ENCODE results near the gene PTPRN2. TPM values are rescaled to one million over a fixed set of nuclear protein-coding genes. Genes with fewer than 3 reads are reported as not detected.

Gene PTPRN2
- total RNA-seq, 1 experiment from 2014 or later, result not detected

DNA sequence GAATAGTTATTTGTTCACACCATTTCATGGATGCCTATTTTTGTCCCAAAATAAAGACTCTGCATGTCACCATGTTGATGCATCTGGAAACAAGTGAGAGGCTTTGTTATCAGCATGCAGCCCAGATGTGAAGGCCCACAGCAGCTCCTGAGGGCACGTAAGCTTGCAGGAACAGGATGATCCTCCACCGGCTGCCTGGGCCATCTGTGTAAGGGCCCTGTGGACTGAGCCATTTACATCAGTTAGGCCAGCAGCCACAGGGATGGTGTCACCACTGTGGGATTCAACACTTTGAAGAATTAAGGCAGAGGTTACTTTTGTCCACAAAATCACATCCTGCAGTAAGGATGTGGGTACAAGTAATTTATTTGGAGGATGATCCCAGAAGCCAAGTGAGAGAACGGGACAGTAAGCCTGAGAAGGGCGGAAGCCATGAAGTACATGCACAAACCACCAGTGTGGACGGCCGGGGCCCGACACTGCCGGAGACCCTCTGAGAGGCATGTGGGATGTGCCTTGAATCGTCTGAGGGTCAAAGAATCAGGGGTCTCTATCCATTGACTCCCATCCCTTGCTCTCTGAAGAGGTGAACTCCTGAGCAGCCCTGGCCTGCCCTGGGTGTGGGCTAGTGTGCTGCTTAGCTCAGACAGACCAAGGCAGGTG, 641.1 kb downstream of the PTPRN2 start:
- Histone ChIP-seq H3K36me3 (ENCODE audit: low read depth) (no peaks in the 10 kb centered on the region), H3K4me2 (no peak overlapping the region), H3K4me3 (no peak overlapping the region), H3K79me2 (ENCODE audit: low read depth) (no peaks in the 10 kb centered on the region), H3K27ac (no peak overlapping the region), H3K9me3 (ENCODE audit: insufficient read depth, low read depth) (0 out of 2 replicates have a peak, but pooled peaks cover 8% of the 10 kb centered on the region), H3K9me2 (ENCODE audit: insufficient read depth) (no peaks in the 10 kb centered on the region), H3K4me1 (replicated peaks; ENCODE audit: insufficient read depth) (no peaks in the 10 kb centered on the region), H4K20me1 (ENCODE audit: insufficient read depth) (no peaks in the 10 kb centered on the region), H3K27me3 (ENCODE audit: insufficient read depth, low read depth) (peaks cover 97% of the 10 kb centered on the region), H3F3A (ENCODE audit: insufficient read depth, low read depth) (no peaks in the 10 kb centered on the region), H2AFZ (no peak overlapping the region)
- intact Hi-C loops (cut with micrococcal nuclease; ENCODE audit: unreplicated experiment), result no loop called here
- ChIA-PET CTCF (no interaction called here), POLR2A (ENCODE audit: unreplicated experiment) (no interaction called here)
- TF ChIP-seq, protein P1, sequence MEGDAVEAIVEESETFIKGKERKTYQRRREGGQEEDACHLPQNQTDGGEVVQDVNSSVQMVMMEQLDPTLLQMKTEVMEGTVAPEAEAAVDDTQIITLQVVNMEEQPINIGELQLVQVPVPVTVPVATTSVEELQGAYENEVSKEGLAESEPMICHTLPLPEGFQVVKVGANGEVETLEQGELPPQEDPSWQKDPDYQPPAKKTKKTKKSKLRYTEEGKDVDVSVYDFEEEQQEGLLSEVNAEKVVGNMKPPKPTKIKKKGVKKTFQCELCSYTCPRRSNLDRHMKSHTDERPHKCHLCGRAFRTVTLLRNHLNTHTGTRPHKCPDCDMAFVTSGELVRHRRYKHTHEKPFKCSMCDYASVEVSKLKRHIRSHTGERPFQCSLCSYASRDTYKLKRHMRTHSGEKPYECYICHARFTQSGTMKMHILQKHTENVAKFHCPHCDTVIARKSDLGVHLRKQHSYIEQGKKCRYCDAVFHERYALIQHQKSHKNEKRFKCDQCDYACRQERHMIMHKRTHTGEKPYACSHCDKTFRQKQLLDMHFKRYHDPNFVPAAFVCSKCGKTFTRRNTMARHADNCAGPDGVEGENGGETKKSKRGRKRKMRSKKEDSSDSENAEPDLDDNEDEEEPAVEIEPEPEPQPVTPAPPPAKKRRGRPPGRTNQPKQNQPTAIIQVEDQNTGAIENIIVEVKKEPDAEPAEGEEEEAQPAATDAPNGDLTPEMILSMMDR (conservative IDR thresholded peaks at IDR 0.05), result no peak
- no peak for TF ChIP-seq EZH2 (IDR thresholded peaks at IDR 0.05; ENCODE audit: low read depth)
- DNase-seq, result no peak
- BruUV-seq (replicated peaks), result no TSS peak

GRCh38 chr7:157945401-157945800, 642.2 kb downstream of the PTPRN2 start:
- no peaks in the 10 kb centered on the region for H3F3A ChIP-seq (ENCODE audit: insufficient read depth, low read depth)
- H2AFZ ChIP-seq, result no peak overlapping the region
- no peak overlapping the region for H3K4me2 ChIP-seq
- H3K27ac ChIP-seq, result no peak overlapping the region
- TF ChIP-seq EZH2 (IDR thresholded peaks at IDR 0.05; ENCODE audit: low read depth), result no peak
- TF ChIP-seq, protein P1 (conservative IDR thresholded peaks at IDR 0.05), result no peak
- no peak overlapping the region for H3K4me3 ChIP-seq
- DNase-seq, result no peak
- BruUV-seq (replicated peaks), result no TSS peak
- no peaks in the 10 kb centered on the region for H3K9me2 ChIP-seq (ENCODE audit: insufficient read depth)
- H3K79me2 ChIP-seq (ENCODE audit: low read depth), result no peaks in the 10 kb centered on the region
- peaks cover 90% of the 10 kb centered on the region for H3K27me3 ChIP-seq (ENCODE audit: insufficient read depth, low read depth)
- H3K9me3 ChIP-seq (ENCODE audit: insufficient read depth, low read depth), result 0 out of 2 replicates have a peak, but pooled peaks cover 8% of the 10 kb centered on the region
- intact Hi-C loops (cut with micrococcal nuclease; ENCODE audit: unreplicated experiment), result no loop called here
- no peaks in the 10 kb centered on the region for H4K20me1 ChIP-seq (ENCODE audit: insufficient read depth)
- ChIA-PET CTCF (no interaction called here), POLR2A (ENCODE audit: unreplicated experiment) (no interaction called here)
- H3K36me3 ChIP-seq (ENCODE audit: low read depth), result no peaks in the 10 kb centered on the region
- H3K4me1 ChIP-seq (replicated peaks; ENCODE audit: insufficient read depth), result no peaks in the 10 kb centered on the region

GRCh38 chr7:157944734-157945291, 642.8 kb downstream of the PTPRN2 start:
- Histone ChIP-seq H3K4me2 (no peak overlapping the region), H3K9me3 (ENCODE audit: insufficient read depth, low read depth) (0 out of 2 replicates have a peak, but pooled peaks cover 8% of the 10 kb centered on the region), H3K79me2 (ENCODE audit: low read depth) (no peaks in the 10 kb centered on the region), H3K9me2 (ENCODE audit: insufficient read depth) (no peaks in the 10 kb centered on the region), H3K27ac (no peak overlapping the region), H4K20me1 (ENCODE audit: insufficient read depth) (no peaks in the 10 kb centered on the region), H3K27me3 (ENCODE audit: insufficient read depth, low read depth) (peaks cover 90% of the 10 kb centered on the region), H2AFZ (no peak overlapping the region), H3K36me3 (ENCODE audit: low read depth) (no peaks in the 10 kb centered on the region), H3K4me1 (replicated peaks; ENCODE audit: insufficient read depth) (no peaks in the 10 kb centered on the region), H3K4me3 (no peak overlapping the region), H3F3A (ENCODE audit: insufficient read depth, low read depth) (no peaks in the 10 kb centered on the region)
- intact Hi-C loops (cut with micrococcal nuclease; ENCODE audit: unreplicated experiment), result no loop called here
- BruUV-seq (replicated peaks), result no TSS peak
- CTCF ChIA-PET, result no interaction called here
- no peak for DNase-seq
- no peak for TF ChIP-seq EZH2 (IDR thresholded peaks at IDR 0.05; ENCODE audit: low read depth)
- TF ChIP-seq, protein P1 (conservative IDR thresholded peaks at IDR 0.05), result no peak
- POLR2A ChIA-PET (ENCODE audit: unreplicated experiment), result no interaction called here

All from PC-9 (cell line).